AG20443 (cell line): ENCODE data around the gene SRSF7.
A peak's percentile ranks its signal among the peaks of the same experiment; 100 is the strongest.
"Not testable (repeated sequence)": the region's sequence is repeated elsewhere in the genome, so short reads cannot be mapped to it uniquely, and the experiment has no call there.

Source experiments
- DNase-seq: peaks from one replicate; pipeline ENCODE4 v3.0.0; 2012; ENCODE audit warnings: low spot score, mixed read lengths

Gene SRSF7

DNA sequence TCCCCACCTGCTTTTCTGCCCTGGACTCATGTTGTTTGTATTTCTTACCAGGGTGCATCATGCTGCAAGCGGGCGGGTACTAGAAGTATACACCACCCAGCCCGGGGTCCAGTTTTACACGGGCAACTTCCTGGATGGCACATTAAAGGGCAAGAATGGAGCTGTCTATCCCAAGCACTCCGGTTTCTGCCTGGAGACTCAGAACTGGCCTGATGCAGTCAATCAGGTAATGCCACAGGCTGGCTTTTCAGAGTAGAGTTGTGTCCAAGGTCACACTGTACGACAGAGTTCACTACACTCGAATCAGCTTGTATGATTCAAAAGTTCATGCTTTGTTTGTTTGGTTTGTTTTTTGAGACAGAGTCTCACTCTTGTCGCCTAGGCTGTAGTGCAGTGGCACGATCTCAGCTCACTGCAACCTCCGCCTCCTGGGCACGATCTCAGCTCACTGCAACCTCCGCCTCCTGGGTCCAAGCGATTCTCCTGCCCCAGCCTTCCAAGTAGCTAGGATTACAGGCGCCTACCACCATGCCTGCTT, 19.4 kb downstream of the SRSF7 start:
- no peak for DNase-seq

DNA sequence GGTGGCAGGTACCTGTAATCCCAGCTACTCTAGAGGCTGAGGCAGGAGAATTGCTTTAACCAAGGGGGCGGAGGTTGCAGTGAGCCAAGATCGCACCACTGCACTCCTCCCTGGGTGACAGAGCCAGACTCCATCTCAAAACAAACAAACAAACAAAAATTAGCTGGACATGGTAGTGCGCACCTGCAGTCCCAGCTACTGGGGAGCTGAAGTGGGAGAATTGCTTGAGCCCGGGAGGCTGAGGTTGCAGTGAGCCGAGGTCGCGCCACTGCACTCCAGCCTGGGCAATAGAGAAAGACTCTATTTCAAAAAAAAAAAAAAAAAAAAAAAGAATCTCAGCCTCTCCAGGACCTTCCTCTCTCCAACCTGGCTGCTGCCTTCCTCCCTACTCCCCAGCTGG, 20.1 kb downstream of the SRSF7 start:
- no peak for DNase-seq

DNA sequence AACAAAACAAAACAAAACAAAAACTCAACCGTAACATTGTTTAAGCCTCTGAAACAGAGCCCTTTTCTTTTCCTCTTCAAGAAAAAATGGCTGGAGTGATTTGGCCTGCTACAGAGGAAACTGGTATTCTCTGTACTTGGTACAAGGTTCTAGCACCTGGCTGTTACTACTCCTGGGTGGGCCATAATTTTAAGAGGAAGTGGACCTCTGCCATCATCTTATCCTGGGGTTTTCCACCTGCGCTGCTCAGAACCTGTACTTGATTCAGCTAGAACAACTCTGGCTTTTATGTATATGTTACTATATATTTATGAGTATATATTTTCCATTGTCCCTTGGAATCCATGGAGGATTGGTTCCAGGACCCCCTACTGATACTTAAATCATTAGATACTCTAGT, 22.5 kb downstream of the SRSF7 start:
- no peak for DNase-seq

DNA sequence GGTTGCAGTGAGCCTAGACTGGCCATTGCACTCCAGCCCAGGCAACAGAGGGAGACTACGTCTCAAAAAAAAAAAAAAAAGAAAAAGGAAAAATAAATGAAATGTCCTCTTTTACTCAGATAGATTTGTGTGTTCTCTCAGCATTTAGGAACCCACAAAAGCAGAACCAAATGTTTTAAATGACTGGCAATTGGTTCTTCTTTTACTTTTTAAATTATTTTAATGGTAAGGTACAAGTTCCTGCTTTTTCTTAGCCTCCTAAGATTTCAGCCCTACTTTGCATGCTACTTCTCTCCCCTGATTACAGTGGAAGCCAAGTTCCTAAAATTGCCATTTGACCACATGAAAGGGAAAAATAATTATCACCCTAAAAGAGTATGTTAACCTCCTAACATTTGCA, 23.5 kb downstream of the SRSF7 start:
- no peak for DNase-seq

DNA sequence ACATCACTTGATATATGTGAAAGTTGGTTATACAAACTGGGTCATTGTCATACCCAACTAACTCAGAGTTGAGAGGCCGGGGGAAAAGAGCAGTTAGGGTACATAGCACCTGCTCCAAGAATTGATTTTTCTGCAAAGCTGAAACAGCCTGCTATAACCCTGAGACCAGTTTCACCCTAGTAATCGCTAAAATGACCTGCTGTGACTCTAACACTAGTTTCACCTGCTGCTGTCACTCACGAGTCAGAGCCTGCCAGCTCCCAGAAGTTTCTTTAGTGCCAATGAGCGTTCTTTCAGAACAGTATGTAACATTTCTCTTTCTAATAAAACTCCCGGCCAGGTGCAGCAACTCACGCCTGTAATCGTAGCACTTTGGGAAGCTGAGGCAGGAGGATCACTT, 28.0 kb downstream of the SRSF7 start:
- DNase-seq: no peak

DNA sequence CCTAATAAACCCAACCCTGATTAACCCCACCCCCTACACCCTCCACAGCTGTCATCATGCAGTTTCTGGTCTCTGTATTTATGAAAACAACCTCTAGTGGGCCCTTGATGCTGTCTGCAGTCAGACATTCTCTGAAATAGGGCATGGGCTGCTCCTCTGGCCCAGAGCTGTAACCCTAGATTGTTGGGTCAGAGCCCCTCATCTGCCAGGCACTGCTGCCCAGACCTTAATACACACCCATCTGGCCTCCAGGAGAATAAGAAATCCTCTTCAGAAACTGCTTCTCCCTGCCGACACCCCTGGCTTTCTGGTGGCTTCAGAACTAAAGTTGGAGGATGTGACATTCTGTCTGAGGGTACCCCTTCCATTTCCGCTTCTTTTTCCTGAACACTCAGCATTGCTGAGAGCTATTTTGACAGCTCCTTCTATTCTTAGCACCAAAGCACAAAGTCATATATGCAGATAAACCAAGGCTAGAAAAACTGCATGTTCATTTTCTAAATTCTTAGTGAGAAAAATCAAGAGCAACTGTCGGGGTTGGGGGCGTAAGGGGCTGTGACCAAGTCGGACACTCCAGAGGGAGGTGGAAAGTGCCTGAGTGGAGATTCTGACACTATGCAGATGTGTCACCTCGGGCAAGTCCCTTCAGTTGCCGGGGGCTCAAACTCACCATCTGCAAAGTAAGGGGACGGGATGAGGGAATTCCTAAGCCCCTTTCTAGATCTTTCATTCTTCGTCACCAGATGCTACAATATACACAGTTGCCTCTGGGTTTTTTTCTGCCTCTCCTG, 28.7 kb downstream of the SRSF7 start:
- no peak for DNase-seq

DNA sequence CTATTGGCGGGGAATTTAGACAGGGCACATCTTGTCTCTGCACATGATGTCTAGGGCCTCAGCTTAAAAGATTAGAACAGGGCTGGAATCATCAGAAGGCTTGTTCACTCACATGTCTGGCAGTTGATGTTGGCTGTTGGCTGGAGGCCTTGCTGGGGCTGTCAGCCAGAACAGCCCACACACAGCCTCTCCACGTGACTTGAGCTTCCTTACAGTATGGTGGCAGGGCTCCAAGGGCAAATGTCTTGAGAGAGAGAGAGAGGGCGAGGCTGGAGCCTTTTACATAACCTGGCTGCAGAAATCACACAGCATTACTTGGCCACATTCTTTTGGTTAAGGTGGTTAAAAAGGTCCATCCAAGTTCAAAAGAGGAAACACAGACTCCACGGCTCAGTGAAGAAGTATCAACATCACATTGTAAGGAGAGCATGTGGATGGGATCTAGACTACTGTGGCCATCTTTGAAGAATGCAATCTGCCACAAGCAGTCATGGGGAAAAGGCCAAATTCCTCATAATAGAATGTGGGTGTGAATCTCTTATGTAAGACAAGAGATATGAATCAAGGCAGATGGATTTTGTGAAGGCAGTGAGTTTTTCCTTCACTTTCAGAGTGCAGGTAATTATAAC, 30.4 kb downstream of the SRSF7 start:
- DNase-seq: peak; percentile 82

DNA sequence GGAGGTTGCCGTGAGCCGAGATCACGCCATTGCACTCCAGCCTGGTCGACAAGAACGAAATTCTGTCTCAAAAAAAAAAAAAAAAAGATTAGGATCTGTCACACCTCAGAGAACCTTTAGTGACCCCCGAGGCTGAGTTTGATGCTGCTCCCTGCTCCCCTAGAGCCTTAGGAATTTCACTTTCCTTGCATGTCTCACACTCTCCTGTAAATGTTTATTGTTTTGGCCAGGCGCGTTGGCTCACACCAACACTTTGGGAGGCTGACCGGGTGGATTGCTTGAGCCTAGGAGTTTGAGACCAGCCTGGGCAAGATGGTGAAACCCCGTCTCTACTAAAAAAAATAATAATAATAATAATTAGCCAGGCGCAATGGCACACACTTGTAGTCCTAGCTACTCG, 31.5 kb downstream of the SRSF7 start:
- no peak for DNase-seq

DNA sequence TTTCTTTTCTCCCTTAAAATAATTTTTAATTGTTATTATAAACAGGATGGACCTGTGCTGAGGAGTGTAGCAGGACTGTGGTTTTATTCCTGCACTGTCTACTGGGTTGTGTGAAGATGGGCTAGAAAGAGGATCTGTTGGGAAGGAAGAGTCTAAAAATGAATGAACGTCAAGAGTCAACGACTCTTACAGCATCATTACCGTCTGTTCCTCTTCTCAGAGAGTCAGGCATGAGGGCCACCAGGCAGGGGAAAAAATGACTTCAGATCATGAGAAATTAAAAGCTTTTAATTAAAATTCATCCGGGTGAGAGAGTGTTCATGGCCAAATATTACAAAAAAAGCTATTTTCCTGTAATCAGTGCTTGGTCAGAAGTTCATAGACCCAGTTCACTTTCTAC, 32.6 kb downstream of the SRSF7 start:
- no peak for DNase-seq

DNA sequence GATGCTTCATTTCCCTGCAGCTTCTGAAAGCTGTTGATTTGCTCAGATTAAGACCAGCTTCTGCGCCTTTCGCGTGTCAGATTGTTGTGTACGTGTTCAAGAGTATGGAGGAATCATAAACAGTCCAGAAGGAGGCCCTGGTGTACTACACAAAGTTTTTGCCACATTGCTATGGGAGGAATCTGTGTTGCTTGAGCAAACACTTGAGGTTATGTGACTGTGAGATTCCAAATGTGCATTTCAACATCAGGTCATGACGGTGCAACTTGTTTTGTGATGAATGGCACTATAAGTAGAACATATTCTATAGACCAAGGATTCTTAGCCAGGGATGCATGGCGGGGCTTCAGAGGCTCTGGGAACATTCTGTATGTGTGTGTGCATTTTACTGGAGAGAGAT, 35.0 kb downstream of the SRSF7 start:
- peak; percentile 27 for DNase-seq

DNA sequence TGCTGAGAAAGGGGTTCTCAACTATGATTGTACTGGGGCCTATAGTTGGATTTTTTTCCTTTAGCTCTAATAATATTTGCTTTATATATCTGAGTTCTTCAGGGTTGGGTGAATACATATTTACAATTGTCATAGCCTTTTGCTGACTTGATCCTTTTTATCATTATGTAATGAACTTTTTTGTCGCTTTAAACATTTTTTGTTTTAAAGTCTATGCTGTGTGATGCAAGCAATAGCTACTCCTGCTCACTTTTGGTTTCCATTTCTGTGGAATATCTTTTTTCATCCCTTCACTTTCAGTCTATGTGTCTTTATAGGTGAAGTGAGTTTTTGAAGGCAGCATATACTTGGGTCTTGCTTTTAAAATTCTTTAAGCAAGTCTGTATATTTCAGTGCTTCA, 36.2 kb downstream of the SRSF7 start:
- not testable (repeated sequence) for DNase-seq

DNA sequence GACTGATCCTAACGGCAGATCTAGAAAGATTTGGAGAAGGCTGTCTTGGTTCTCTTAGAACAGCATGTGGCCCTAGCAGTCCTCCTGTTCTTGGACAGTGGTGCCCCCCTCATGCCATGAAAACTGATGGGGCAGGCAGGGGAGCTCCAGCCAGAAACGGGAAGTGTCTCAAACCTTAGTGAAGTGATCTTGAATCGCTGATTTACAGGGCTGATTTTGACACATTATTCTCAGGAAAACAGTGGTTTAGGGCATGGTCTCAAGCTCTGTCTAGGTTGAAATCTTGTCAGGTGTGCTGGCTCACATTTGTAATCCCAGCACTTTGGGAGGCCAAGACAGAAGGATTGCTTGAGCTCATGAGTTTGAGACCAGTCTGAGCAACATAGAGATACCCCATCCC, 37.8 kb downstream of the SRSF7 start:
- no peak for DNase-seq

DNA sequence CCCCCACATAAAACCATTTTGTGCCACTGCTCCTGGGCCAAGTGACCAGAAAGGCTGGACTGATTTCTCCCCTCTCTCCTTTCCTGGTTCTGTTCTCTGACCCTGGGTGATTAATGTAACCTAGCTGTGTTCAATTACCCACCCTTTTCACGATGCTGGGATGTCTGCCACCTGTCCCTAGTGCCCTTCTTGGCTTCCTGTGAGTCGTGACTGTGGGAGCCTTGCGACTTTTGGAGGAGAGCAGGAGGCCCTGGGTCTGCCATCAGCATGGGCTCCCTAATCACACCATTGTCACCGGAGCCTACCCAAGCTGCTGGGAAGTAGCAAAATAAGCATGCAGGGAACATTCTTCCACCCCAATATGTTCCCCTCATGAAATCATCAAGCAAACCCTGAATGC, 38.3 kb downstream of the SRSF7 start:
- no peak for DNase-seq

DNA sequence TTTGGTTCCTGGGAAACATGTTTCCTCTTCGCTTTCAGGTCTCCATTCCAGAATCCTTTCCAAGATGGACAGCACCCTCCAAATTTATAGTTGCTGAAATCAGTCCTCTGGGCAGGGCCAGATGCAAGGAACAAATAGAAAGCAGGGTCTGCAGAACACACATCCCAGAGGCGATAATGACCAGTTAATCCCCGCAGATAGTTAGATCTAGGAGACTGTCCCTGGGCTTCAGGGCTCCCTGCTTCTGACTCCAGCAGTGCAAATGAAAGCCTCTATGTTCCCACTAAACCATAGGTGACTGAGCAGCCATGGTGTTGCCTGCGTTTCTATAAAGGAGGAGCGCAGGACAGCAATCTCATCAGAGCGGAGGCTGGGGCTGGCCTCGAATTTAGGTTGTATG, 38.7 kb downstream of the SRSF7 start:
- no peak for DNase-seq

DNA sequence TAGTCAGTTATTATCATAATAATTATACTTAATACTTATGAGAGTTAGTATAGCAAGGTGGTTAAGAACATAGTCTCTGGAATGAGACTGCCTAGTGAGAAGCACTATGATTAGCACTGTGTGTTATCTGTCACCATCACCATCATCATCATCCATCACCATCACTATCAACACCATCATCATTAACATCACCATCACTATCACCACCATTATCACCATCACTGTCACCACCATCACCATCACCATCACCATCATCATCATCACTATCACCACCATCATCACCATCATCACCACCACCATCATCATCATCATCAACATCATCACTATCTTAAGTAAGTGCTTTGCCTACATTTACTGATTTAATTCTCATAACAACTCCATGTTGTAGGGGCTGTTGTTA, 39.6 kb downstream of the SRSF7 start:
- no peak for DNase-seq

DNA sequence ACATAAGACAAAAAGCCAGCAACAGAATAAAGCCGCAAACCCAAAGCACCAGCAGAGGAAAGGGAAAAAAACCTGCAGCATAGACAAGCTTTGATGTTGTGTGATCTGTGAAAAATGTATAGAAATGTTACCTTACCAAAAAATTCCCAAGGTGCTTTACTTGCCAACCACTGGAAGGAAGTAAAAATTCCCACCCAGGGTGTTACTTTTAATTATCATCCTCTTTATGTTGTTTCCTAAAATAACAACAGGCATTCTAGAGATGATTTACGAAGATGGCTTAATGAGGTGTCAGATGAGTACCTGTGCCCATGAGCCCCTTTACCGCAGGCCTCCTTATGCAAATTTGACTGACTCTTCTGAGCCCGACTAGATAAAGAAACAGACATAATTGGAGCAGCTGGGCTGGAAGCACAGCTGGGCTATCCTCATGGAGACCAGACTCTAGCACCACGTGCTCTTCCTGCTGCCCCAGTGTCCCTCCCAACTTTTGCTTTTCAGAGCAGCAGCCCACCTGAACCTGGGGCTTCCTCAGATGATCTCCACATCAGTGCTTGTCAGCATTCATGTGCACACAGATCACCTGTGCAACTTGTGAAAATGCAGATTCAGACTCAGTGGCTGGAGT, 41.5 kb downstream of the SRSF7 start:
- DNase-seq: no peak

DNA sequence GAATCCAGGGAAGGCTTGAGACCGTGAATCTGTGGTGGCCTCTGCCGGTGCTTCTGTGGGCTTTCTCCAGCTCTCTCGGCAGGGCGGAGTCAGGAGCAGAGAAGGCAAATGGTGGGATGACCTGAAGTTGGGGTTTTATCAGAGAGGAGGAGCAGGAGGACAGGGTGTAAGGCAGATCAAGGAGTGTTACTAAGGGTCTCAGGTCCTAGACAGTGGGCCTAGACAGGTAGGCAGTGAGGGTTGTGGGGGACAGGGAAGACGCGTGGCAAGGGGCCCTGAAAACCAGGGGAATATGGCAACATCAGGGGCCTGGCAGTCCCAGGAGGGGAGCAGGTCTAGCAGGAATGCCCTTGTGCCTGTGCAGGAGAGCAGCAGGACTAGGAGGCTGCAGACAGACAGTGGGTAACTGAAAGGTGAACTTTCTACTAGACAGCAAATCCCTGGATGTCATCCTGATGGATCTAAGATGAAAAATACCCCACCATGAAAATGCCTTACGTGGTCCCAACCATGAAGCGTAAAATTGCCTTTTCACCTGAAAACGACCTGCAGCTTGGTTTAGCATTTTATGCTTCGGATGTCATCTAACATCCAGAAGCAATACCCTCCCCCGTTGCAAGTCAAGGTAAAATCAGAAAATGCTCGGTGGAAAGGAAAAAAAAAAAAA, 42.1 kb downstream of the SRSF7 start:
- DNase-seq: no peak

DNA sequence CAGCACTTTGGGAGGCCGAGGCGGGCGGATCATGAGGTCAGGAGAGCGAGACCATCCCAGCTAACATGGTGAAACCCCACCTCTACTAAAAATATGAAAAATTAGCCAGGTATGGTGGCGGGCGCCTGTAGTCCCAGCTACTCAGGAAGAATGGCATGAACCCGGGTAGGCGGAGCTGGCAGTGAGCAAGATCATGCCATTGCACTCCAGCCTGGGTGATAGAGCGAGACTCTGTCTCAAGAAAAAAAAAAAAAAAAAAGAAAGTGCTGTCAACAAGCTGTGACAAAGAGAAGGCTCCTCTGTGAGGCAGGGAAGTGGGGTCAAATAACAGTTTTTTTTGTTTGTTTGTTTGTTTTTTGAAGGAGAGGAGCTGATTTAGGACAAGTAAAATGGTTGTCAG, 42.7 kb downstream of the SRSF7 start:
- DNase-seq: not testable (repeated sequence)

DNA sequence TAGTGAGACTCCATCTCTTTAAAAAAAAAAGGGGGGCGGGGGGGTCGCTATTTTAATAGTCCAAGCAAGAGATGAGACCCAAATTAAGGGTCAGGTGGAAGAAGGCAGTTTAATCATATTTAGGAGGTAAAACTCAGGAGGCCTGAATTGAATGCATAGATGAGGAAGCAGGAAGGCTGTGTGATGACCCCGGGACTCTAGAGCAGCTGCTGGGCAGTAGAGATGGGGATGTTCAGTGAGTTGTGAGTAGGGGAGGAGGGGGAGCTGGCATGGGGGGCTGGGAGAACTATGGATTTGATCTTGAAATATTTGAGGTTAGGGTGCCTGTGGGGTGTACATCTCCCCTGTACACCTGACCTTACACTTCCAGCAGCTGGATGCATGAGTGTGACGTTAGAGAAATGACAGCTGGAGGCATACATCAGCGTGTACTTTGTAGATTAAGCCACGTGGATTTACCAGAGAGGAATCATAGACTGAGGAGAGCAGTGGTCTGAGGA, 44.3 kb downstream of the SRSF7 start:
- DNase-seq: no peak

DNA sequence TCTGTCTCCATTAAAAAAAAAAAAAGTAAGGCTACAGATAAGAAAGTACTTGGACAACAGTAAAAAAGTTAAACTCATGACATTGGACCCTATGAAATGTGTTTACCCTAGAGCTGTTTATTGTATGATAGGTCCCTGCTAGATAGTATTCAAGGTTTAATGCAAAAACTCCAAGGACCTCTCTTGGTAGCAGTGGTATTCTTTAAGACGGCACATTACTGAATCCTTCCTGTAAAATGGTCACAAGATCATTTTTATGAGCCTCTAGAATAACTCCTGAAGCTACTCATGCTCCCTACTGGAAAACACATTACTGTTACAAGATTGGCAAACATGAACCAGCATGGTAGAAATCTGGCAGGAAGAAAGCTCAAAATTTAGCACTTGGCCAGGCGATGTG, 46.5 kb downstream of the SRSF7 start:
- DNase-seq: no peak

DNA sequence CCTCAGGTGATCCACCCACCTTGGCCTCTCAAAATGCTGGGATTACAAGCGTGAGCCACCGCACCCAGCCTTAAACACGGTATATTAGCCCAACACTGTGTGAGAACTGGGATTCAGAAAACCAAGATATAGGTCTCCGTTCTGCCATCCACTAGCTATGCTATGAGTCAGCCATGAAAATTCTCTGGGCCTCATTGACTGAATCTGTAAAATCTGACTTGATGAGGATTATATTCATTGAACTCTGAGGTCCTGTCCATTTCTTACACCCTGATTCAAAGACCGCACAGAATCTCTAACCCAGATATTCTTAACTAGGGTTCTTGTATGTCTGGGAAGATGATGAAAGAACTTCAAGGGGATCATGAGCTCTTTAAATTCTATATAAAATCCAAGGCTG, 47.8 kb downstream of the SRSF7 start:
- not testable (repeated sequence) for DNase-seq

DNA sequence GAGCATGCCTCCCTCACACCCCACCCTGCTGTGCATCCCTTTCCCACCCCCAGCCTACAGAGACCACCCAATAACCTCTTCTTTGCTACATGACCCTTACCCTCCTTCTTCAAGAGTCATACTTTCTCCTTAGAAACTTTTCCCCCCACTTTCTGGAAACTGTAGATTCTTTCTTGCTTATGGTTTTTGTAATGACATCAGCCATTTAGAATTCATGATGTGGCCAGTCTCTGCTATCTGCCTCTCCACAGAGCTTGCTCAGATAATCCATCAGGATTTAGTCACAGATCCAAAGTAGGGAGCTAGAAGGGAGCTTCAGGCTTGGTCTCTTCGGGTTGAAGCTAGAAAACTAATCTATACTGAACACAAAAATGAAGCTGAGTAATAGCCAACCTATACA, 48.7 kb downstream of the SRSF7 start:
- peak; percentile 79 for DNase-seq

DNA sequence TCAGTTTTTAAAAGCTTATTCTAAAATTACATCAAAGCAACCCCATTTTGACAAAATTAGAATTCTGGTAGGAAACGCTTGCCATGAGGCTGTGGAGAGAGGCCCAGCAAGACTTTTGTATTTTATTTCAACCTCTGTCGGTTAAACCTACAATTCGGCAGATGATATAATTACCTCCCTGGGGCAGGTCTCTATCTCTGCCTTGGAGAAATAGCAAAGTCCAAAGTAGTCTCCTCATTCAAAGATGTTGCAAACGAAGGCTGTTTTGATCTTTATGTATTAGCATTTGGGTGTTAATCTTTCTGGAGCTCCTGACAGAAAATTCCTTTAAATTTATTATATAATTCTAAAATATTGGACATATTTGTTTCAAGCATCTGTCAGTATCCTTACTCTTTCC, 49.6 kb downstream of the SRSF7 start:
- DNase-seq: no peak
